DMS53 treated with DMSO at 0.1 percent for 48 hours (cell line): ENCODE data around the gene FBXL22.
"Not testable (repeated sequence)": the region's sequence is repeated elsewhere in the genome, so short reads cannot be mapped to it uniquely, and the experiment has no call there.

Experiments used
- DNase-seq: peaks from one replicate; lab custom pipeline; 2025; ENCODE audit not compliant: unreplicated experiment; lab: John Stamatoyannopoulos, UW

Gene FBXL22

GRCh38 chr15:63611177-63611576 is 14.0 kb downstream of the FBXL22 start:
- DNase-seq, result no peak

- no peak for DNase-seq
Observed at GRCh38 chr15:63612300-63612699, 15.1 kb downstream of the FBXL22 start.

GRCh38 chr15:63615935-63616334 is 18.7 kb downstream of the FBXL22 start:
- no peak for DNase-seq

GRCh38 chr15:63617147-63617546 is 20.0 kb downstream of the FBXL22 start:
- DNase-seq, result not testable (repeated sequence)

GRCh38 chr15:63617627-63618026 is 20.4 kb downstream of the FBXL22 start:
- not testable (repeated sequence) for DNase-seq

GRCh38 chr15:63620760-63621159 is 23.6 kb downstream of the FBXL22 start:
- DNase-seq, result not testable (repeated sequence)

- DNase-seq, result no peak
Observed at GRCh38 chr15:63623232-63623969, 26.2 kb downstream of the FBXL22 start.

- DNase-seq, result no peak
Observed at GRCh38 chr15:63626955-63627354, 29.8 kb downstream of the FBXL22 start.

- no peak for DNase-seq
Observed at GRCh38 chr15:63628123-63628822, 31.1 kb downstream of the FBXL22 start.

GRCh38 chr15:63630036-63630751 is 33.0 kb downstream of the FBXL22 start:
- DNase-seq, result no peak

GRCh38 chr15:63633312-63633711 is 36.1 kb downstream of the FBXL22 start:
- DNase-seq, result no peak

- DNase-seq, result no peak
Observed at GRCh38 chr15:63634154-63634553, 37.0 kb downstream of the FBXL22 start.

- no peak for DNase-seq
Observed at GRCh38 chr15:63636518-63637061, 39.4 kb downstream of the FBXL22 start.

- DNase-seq, result no peak
Observed at GRCh38 chr15:63638839-63639238, 41.7 kb downstream of the FBXL22 start.

- DNase-seq, result no peak
Observed at GRCh38 chr15:63640146-63640545, 43.0 kb downstream of the FBXL22 start.
